ENCODE data around the gene ARHGAP25.

Gene ARHGAP25

DNA sequence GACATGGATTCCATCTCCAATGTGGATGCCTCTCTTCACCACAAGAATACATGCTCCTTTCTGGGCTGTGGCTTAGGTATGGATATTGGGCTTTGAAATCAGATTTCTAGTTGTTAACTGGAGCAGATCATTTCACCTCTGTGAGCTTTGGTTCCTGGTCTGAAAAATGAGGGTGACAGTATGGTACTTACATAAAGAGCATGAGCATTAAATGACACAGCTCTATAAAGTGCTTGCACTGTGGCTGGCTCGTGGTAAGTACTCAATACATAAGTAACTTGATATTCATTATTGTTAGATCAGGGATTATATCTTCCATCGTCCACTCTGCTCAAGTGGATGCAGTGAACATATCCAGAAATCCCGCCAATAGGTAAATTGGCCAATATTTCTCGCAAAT, 33.4 kb downstream of the ARHGAP25 start:
- DNase-seq = no peak

DNA sequence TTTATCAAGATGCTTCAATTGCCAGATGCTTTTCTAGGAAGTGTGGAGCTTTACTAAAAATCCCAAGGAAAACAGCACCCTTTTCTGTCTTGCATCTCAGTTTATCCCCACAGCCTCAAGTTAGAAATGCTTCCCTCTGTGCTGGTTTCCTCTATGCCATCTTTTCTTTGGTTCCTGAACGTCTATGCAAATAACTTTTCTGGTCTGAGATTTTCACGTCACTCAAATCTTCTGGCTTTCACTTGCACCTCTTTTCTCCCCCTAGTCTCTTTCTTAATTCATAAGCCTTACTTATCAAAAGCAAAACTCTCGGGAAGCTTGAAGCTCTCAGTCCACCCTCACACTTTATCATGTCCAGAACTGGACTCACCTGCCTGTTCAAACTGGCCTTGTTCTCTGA, 33.9 kb downstream of the ARHGAP25 start:
- no peak for DNase-seq

DNA sequence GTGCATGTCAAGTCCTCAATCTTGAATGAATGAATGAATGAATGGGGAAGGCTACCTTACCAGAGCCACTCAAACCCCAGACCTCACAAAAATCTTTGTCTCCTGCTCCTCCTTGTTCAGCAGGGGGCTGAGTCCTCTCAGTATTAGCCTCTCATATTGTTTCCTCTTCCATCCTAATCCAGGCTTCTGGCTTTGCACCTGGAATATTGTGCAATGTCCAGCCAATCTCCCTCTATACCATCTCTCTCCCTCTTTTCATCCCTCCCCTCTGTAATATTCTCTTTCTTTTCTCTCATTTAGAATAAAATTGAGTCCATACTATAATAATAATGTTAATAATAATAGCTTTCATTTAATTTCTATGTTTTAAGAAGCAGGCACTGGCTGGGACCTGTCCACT, 34.3 kb downstream of the ARHGAP25 start:
- no peak for DNase-seq

DNA sequence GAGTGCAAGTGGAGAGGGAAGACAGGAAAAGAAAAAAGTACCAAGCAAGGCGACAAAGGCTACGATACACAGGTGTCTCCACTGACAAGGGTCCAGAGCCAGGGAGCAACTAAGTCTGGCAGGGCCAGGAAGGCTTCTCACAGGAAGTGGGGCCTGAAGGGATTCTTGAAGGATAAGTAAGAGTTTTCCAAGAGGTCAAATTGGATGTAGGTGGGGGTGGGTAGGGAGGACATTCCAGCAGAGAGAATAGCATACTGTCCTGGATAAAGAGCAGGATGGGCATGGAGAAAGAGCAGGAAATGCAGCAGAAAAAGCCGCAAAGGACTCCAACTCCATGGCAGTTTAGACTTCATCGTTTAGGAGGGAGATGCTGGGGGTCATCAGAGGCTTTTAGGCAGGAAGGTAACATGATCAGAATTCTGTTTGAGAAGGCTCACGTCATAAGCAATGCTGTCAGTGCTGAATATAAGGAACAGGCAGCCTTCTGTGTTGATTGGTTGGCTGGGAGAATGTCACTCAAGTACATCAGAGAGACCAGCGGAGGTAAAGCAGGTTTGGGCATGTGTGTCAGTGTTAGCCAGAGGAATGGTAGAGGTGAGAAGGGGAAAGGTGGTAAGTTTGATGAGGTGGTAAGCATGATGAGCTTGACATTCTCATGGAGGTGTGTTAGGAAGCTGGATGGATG, 35.1 kb downstream of the ARHGAP25 start:
- DNase-seq = no peak

DNA sequence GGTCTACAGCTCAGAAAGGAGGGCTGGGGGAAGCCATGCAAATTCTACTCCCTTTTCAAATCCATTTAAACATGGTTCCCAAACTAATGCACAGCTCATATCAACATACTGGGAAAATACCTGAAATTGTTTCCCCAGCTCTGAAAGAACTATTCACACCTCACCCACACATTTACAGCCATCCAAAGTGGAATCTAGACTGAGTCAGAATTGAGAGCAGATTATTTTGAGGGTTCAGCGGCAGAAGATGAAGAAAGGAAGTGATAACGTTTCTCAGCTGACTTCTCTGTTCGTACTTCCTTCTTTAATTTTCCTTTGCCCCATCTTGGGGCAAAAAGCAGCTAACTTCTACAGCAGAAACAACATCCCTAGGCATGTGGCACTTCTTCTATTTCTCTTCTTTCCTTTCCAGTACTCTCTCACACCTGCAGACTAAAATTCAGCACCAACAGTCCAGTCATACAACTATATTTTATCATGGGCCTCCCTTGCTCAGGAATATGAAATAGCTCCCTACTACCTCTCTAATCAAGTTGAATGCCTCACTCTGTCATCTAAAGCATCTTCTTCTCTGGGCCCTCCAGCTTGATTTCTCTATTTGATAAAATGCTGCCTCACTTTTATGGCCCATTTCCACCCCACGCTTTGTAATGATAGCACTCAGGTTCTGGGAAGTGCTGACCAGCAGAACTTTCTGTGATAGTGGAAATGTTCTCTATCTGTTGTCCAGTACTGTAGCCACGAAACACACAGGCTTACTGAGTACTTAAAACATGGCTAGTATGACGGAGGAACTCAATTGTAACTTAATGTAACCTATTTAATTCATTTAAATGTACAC, 35.9 kb downstream of the ARHGAP25 start:
- DNase-seq = no peak

DNA sequence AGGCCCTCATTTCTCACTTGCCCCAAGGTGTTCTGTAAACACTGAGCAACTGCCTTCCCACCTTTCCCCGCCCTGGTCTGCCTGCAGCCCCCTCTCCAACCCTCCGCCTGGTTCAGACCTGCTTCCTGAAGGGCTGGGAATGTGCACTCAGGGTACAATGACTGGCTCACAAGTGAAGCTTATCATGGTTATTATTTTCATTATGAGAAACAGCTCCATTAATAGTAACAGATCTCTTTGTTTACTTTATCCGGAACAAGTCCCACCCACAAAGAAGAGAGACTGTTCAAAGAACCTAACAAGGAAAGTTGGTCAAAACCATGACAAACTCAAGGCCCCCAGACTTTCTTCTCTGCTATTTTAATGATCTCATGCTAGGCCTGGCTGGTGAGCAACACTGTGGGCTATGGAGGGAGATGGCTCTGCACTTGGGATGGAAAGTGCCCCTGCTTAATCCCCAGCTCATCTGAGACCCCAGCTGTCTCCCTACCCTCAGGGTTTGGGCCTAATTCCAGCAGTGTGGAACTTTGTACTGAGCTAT, 36.7 kb downstream of the ARHGAP25 start:
- no peak for DNase-seq

DNA sequence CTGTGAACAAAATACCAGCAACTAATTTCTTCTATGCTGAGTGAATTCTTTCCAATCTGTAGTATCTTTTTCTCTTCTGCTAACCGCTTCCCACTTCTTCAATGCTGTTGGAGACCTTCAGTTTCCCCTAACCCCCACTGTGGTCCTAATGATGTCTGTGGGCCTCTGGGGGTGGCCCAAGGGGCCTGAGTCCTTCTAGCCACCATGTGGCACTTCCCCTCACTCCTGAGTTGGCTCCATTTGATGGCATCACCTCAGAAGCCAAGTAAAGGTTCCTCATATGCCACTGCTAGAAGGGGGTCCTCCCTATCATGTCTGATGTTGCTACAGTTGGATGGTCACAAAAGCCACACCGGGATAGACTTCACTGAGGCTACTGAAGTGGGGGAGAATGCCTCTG, 37.5 kb downstream of the ARHGAP25 start:
- no peak for DNase-seq

DNA sequence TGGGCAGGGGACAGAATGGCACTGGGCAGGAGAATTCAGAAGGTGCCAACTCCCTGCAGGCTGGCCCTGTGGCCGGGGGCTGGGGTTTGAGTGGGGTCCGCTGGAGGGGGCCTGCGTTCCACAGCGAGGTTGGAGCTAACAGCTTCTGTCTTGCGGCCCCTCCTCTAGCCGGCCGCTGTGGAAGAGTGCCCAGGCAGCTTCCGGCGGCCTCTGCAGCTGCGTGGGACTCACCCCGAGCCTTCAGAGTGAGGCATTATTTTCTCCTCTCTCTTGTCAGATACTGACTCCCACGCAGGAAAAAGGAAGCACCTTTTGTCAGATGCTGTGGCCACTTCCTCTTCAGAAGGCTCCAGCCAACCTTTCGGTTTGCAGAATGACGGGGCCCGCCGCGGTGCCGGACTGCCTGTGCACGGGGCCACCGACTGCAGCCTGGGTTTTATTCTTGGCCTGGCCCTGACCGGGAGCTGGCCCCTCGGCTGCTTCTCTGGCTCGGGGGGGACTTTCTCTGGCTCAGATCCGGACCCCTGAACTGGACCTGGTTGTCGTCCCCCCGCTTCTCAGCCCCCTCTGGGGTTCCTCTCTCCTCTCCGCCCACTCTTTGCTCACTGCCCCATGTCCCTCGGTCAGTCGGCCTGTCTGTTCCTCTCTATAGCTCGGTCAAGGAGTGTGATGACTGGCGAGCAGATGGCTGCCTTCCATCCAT, 40.1 kb downstream of the ARHGAP25 start:
- DNase-seq = no peak

DNA sequence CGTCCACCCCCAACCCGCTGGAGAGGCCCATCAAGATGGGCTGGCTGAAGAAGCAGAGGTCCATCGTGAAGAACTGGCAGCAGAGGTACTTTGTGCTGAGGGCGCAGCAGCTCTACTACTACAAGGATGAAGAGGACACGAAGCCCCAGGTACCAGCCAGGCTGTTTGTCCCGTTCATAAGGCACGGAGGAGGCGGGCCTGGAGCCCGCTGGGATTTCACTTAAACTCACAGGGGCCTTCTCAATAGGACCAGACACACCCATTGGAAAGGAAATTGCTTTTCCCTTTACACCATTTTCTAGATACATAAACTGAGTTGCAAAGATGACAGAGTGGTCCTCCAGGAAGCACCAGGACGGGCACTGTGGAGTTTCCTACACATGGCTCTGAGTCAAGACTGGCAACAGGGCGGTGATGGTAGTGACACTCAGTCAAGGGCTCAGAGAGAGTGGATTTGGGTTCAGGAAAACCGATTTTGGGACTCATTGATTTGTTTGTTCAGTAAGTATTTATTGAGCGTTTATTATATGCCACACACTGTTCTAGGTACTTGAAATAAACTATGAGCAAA, 40.7 kb downstream of the ARHGAP25 start:
- DNase-seq = no peak

DNA sequence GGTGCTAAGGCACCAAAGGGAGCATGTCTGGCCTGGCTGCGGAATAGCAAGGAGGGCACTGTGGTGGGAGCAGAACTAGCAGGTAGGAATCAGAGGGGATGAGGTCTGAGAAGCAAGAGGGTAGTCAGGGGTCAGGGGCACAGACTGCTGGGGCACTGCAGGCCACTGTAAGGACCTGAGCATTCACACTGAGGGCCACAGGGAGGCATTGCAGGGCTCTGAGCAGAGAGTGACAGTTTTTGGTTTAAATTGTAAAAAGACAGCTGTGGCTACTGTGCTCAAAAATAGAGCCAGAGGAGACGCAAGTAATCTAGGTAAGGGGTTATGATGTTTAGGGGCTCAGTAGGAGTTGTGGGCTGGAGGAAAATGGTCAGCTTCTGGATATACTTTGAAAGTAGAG, 41.5 kb downstream of the ARHGAP25 start:
- DNase-seq = no peak

DNA sequence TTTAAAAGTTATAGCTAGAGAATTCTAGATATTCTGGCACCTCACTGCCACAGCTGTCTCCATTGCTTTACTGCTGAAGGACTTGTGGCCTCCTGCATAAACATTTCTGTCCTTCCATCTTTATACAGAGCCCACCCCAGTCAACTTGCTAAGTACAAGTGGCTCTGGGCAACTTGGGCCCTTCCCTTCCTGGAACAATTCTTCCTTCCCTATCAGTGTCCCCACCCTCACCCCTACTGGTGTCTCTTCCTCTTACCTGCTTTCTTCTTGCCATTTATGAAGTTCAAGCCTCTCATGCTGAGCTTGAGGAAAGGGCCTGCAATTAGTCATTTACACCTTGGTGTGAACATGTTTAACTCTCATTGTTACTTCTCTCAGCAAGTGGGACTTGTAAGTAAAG, 45.0 kb downstream of the ARHGAP25 start:
- no peak for DNase-seq

DNA sequence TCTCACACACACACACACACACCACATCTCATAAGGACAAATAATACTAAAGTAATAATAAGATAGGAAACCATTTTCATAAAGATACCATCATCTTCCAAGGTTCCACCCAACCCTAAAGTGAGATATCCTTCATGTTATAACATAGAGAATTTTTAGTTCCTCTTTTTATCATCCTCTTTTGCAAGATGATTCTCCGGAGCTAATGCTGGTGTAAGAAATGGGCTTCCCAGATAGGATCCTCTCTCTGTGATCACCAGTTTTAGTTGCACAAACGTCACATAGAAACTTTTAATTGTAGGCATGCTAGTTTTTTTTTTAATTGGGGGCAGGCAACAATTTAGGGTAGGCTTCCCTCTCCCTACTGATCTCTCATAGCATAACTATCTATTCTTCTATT, 49.6 kb downstream of the ARHGAP25 start:
- no peak for DNase-seq

DNA sequence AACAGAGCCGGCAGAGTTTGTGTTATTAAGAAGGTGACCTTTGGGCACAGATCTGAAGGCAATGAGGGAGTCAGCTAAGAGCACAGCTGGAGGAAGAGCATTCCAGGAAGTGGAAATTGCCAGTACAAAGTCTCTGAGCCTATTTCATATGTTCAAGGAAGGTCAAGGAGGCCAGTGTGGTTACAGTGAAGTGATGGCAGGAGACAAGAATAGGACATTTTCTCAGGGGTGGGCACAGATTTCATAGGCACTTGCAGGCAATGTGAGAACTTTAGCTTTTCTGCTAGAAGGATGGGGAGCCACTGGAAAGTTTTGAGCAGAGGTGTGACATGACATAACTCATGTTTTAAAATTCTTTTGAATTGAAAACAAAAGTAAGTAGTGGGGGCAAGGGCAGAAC, 50.3 kb downstream of the ARHGAP25 start:
- no peak for DNase-seq

DNA sequence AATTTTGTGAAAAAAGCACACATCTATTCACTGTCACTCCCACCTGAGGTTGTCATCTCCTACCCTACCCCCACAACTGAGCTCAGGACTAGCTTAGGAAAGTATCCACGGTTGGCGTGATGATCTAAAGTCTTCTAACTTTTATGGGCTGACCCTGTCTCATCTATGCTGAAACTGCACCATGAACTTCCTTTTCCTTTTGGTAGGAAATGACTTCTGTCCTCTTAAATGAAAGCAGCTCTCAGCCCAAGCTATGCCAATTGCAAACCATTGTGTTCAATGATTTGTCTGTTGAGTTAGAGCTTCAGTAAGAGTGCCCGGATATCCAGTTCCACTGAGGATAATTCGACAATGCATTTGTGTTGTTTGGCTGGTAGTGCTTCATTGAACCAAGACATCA, 52.7 kb downstream of the ARHGAP25 start:
- DNase-seq = no peak

DNA sequence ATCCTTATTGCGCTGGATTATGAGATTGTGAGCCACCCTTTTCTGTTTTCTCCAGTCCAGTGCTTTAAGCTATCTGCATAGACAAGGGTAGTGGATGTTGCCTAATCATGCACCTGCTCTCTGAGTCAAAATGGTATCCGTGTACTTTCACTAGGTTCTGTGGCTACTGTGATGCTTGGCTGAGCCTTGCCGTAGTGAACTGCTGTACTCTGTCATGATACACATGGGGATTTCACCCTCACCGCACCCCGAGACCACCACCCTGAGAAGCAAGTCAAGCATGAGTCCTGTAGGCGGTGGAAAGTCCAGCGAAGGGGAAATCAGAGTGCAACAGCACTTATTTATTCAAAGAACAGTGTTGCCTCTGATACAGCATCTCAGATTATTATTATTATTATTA, 55.0 kb downstream of the ARHGAP25 start:
- no peak for DNase-seq

DNA sequence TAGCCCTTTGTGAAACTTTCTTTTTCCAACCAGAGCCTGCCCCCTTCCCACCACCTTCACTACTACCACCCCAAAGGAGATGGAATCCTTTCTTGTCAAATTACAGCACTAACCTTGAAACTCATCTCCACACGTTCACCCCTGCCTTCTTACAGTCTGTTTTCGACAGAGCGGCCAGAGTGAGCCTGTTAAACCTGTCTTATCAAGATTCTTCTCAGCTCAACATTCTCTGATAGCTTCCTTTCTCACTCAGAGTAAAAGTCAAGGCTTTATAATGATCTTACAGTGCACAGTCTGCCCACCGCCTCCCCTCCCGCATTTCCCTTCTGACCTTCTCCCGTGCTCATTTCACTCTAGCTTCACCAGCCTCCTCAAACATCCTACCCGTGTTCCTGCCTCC, 56.0 kb downstream of the ARHGAP25 start:
- DNase-seq = no peak

DNA sequence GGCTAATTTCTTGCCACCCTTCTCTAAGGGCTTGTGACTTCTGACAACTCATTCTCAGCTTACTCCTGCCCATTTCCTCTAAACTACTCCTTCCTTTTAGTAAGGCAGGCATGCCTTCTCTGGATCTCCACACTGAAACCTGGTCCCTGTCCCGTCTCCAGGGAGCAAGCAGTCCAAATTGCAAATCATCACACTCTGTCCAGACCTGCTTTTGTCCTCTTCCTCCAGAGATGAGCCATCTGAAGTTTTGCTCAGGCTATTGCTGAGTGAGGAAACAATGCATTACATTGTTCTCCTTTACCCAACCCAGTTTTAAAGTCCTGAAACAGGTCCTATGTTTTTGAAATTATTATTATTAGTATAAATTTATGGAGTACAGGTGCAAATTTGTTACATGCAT, 57.3 kb downstream of the ARHGAP25 start:
- DNase-seq = no peak

DNA sequence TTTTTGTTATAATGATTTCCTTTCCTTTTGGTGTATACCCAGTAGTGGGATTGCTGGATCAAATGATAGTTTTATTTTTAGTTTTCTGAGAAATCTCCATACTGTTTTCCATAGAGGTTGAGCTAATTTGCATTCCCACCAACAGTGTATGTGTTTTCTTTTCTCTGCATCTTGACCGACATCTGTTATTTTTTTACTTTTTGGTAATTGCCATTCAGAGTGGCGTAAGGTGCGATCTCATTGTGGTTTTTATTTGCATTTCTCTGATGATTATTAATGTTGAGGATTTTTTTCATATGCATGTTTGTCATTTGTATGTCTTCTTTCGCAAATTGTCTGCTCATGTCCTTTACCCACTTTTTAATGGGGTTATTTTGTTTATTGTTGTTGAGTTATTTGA, 58.1 kb downstream of the ARHGAP25 start:
- no peak for DNase-seq

DNA sequence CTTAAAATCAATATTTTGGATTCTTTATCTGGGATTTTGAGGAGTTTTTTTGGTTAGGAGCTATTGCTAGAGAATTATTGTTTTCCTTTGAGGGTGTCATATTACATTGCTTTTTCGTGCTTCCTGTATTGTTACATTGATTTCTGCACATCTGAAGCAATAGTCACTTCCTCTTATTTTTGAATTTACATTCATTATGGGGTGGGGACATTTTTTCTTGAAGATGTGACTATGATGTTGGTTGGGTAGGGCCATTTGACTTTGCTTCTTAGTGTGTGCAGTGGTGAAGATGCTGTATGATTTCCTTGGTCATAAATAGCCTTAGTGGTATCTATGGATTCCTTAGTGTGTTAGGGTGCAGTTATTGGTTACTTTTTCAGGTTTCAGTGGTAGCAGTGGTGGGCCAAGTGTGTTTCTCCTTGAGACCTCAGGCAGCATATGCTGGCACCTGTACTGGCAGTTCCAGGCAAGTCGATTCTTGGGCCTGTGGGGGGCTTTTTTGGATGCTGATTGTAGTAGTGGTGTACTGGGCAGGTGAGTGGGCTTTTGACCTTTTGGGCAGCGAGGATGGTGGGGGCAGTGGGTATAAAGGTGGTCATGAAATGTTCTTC, 61.8 kb downstream of the ARHGAP25 start:
- DNase-seq = no peak

DNA sequence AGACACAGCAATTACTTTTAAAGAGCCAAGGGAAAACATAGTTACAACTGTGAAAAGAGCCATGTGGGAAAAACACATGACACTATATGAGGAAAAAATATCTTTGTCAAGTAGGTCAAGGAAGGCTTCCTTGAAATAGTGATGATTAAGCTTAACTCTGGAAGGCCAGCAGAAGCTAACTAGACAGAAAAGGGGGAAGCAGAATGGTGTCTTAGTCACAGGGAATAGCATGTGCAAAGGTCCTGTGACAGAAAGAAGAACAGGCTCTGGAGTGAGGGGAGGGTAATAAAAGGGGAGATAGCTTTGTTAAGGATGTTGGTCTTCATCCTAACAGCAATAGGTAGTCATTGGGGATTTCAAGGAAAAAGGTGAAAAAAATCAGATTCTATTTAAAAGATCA, 64.0 kb downstream of the ARHGAP25 start:
- no peak for DNase-seq

DNA sequence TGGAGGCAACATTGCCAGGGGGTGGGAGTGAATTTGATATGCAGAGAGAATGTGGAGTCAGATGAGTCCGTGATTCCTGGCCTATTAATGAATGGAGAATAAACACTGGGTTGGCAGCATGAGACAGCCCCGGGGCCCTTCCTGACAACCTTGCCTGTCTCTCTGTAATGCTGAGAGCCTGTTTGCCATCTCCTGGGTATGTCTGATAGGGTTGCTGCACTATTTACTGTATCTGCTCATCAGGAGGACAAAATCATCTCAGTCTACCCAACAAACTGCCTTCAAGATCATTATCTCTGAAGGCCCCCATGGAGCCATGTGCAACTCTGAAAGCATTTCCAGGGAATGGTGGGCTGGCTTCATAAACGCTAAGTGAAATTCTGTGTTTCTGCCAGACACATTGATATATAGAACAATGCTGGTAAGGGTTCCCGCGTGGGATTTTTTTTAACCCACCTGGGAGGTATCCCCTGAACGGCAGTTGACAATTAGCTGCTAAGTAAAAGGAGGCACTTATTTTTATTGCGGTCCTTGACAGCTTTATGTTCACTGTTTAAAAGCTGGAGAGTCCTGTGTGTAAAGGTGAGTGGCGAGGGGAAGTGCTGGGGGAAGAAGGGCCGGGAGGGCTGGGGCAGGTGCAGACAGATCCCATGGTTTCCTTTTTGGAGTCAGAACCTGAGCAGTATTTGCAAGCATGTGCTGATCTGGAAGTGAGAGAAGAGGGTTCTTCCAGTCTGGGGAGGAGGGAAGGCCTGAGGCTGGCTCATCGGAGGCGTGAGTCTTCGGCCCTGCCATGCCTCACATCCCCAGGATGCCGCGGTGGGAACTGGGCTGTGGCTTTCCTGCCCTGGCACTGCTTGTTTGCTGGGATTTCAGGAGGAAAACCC, 64.8 kb downstream of the ARHGAP25 start:
- peak; percentile 15 for DNase-seq

DNA sequence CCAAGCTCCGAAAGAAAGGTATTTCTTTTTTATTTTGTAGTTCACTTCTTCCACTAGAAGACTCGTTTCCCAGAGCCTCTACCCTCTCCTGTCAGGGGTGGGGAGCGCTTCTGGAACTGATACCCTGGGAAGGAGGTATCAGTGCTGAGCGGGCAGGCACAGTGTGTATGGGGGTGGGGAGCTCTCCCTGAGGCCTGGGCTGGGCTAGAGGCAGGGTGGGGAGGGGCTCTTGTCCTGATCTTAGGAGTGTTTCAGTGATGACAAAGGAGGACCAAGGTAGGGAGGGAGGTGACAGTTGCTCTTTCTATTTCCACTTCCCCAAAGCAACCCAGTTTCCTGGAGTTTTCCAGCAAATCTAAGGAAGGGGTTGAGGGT, 65.4 kb downstream of the ARHGAP25 start:
- no peak for DNase-seq

Data from retina (tissue), 1 donor.